Stimulated activated CD4-positive, alpha-beta T cell treated with anti-CD3 and anti-CD28 coated beads, Interleukin-15, amount 100 ng/mL, for 1 hour (primary cell): ENCODE data around the gene GOT1.

ENCODE experiments used
- DNase-seq, 2 donors: peaks; one replicate each; pipeline ENCODE4 v3.0.0-alpha.2; 2020; ENCODE audit warnings: low read depth in 1 of 2, low spot score in 1 of 2

Gene GOT1

DNA sequence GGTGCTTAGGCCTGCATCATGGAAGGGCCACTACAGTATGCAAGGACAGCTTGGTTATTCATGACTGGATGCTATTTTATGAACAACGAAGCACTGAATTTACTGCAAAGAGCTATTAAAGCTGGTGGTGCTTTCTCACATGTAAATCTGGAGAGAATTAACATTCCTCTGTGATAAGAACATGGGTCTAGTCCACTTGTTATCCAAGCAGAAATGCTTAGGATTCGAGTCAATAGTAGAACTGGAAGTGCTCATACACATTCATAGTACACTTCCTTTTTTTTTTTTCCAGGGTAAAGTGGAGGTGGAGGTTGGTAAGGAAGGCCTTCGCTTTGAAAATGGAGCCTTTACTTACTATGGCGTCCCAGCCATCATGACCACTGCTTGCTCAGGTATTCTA lies 66.3 kb downstream of the GOT1 start:
- DNase-seq: no peak

DNA sequence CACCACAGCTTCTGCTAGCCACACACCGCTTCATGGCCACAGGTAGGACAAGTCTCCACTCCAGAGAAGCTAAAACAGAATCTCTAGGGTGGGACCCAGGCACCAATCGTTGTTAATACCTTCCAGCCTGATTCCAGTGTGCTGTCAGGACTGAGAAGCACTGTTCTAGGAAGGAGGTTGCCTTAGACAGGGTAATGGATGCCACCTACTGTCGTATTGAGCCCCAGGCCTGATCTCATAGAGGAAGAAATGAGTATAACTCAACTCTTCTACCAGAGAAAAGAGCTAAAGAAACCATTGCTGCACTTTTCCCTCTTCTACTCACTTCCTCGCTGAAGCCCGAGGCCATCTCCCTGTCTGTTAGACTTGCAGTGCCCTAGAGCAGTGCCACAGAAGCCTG lies 69.5 kb downstream of the GOT1 start:
- no peak for DNase-seq

DNA sequence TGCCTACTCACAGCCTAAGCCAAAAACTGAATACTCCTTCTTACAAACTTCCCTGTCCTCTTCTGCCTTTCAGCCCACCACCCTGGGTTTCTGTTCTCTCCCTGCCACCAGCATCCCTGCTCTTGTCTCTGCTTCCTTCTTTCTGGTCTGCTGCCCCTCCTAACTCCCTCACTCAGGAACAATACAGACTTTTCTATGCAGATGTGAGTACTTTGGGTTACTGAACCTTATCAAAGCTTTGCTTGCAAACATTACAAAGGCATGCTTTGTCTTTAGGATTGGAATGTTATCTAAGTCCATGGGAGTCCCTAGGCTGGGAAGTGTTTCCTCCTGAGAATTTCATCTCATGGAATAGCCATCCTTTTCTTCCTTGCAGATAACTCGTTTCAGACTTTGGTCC lies 72.3 kb downstream of the GOT1 start:
- no peak for DNase-seq

DNA sequence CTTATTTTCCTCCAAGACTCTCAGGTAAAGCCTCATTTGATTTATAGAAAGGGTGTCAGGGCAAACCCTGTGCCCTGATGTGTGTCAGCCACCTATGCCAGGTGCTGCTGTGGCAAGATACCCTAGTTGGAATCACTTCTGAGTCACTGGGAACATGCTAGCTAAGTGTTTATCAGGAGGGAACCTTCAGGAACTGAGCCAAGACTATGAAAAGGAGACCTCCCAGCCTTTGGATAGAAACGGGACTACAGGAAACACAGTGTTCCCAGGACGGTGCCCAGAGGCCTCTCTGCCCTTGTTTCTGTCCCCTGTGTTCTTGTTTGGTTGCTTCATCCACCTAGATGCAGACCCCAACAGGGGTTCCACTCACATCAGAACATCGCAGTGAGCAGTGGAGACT lies 72.7 kb downstream of the GOT1 start:
- DNase-seq: no peak

DNA sequence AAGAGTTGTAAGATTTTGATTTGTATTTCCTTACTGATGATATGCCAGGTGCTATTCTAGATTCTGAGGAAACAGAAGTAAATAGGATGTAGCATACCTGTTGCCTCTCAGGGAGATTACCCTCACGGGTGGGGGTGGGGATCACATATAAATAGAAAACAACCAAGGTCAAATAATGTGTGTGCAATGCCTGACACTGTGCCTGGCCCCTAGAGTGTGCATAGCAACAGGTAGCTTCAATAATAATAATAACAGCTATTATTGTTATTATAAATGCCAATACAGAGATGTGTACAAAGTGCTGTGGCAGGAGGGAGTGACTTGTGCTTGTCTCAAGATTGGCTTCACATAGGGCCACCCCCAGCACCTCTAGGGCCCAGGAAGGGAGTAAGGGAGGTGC lies 77.2 kb downstream of the GOT1 start:
- no peak for DNase-seq

DNA sequence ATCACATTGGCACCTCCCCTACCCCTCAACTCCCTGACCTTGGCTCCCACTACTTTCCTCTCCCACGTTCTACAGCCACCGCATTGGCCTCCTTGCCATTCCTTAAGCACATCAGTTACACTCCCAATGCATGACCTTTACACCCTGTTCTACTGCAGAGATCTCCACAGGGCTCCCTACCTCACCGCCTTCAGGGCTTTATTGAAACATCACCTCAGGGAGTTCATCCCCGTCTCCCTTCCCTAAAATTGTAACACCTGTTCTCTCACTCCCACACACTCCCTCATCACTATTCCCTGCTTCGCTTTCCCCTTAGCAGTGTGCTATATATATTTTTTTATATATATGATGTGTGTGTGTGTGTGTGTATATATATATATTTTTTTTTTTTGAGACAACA lies 82.8 kb downstream of the GOT1 start:
- no peak for DNase-seq
